Keratinocyte (primary cell): ENCODE results near the gene SYS1.
"Not testable (repeated sequence)": the region's sequence is repeated elsewhere in the genome, so short reads cannot be mapped to it uniquely, and the experiment has no call there.

Source experiments
- EZH2 ChIP-seq: IDR thresholded peaks from one replicate; pipeline ENCODE4 v1.6.1; 2012; ENCODE audit warnings: inconsistent platforms, mild to moderate bottlenecking, low read length, moderate library complexity
- TF ChIP-seq, protein P1 (sequence below), 3 experiments: IDR thresholded peaks in 1 of 3; conservative IDR thresholded peaks in 1 of 3; optimal IDR thresholded peaks in 1 of 3; 2 replicates in 2 of 3; 3 replicates in 1 of 3; pipeline versions ENCODE3 to v1.5.1; 2011; ENCODE audit warnings: low read length in 3 of 3, mild to moderate bottlenecking in 3 of 3, moderate library complexity in 2 of 3, control low read depth in 1 of 3, inconsistent platforms in 1 of 3; ENCODE audit not compliant: insufficient read depth in 2 of 3; ENCODE audit errors: extremely low read depth in 1 of 3

DNA sequence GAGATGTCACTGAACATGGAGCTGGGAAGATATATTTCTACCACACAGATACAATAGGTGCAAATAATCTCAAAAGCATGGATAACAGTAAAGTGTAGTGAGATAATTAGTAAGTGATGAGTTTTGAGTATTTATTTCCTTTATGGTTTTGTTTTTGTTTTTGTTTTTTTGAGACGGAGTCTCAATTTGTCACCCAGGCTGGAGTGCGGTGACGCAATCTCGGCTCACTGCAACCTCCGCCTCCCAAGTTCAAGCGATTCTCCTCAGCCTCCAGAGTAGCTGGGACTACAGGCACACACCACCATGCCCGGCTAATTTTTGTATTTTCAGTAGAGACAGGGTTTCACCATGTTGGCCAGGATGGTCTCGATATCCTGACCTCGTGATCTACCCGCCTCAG is 12.2 kb upstream of the SYS1 start:
- TF ChIP-seq, protein P1, sequence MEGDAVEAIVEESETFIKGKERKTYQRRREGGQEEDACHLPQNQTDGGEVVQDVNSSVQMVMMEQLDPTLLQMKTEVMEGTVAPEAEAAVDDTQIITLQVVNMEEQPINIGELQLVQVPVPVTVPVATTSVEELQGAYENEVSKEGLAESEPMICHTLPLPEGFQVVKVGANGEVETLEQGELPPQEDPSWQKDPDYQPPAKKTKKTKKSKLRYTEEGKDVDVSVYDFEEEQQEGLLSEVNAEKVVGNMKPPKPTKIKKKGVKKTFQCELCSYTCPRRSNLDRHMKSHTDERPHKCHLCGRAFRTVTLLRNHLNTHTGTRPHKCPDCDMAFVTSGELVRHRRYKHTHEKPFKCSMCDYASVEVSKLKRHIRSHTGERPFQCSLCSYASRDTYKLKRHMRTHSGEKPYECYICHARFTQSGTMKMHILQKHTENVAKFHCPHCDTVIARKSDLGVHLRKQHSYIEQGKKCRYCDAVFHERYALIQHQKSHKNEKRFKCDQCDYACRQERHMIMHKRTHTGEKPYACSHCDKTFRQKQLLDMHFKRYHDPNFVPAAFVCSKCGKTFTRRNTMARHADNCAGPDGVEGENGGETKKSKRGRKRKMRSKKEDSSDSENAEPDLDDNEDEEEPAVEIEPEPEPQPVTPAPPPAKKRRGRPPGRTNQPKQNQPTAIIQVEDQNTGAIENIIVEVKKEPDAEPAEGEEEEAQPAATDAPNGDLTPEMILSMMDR (optimal IDR thresholded peaks at IDR 0.05 in 1 of 3, IDR thresholded peaks at IDR 0.05 in 1 of 3, conservative IDR thresholded peaks at IDR 0.05 in 1 of 3; ENCODE audit: extremely low read depth in 1 of 3, insufficient read depth in 2 of 3, low read length in 3 of 3): not testable (repeated sequence)
- not testable (repeated sequence) for TF ChIP-seq EZH2
